ENCODE measurements around the gene BHLHE40. TPM values are rescaled to one million over a fixed set of nuclear protein-coding genes. Genes with fewer than 3 reads are reported as not detected.

Gene BHLHE40
- total RNA-seq = 26.8 TPM
- long read RNA-seq, transcript BHLHE40-201 (5 exons, 3,473 nt) = major isoform, 14 of 31 reads
- long read RNA-seq, partial matches to known transcripts = 17 of 31 reads
- long read RNA-seq, other reads (novel, unspliced or antisense) = 0 of 31 reads

DNA sequence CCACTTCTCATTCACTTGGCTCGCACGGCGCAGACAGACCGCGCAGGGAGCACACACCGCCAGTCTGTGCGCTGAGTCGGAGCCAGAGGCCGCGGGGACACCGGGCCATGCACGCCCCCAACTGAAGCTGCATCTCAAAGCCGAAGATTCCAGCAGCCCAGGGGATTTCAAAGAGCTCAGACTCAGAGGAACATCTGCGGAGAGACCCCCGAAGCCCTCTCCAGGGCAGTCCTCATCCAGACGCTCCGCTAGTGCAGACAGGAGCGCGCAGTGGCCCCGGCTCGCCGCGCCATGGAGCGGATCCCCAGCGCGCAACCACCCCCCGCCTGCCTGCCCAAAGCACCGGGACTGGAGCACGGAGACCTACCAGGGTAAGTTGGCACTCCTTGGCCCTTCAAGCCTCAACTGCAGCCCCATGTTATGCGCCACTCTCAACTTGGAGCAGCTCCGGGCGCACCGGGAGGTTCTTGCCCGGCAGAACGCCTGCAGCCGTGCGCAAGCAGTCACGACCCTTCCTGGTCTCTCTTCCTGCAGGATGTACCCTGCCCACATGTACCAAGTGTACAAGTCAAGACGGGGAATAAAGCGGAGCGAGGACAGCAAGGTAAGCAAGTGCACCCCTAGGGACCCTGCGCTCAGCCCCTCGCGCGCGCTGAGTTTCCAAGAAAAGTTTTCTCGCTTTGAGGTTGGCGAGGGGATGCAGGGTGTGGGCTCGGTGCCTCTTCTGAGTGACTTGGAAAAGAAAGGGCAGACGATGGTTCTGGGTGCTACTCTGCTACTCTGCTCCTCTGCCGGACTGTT is at the start of gene BHLHE40:
Gene BHLHE40 (plus strand): TSS at position 10 of the 801 bp plus-strand sequence. CDS start 282 bp downstream, at position 292.
- ATAC-seq = peak; percentile 47
- DNase-seq = no peak
- intact Hi-C loops (cut with micrococcal nuclease) = loop anchor here (5.0 kb wide), 2 partner anchors 38 to 262 kb away; no protein-coding TSS in a partner anchor

GRCh38 chr3:4930501-4930900 is 48.7 kb upstream of the BHLHE40 start:
- DNase-seq (no peak), ATAC-seq (no peak)
- intact Hi-C loops (cut with micrococcal nuclease) = no loop called here

- intact Hi-C loops (cut with micrococcal nuclease) = no loop called here
- ATAC-seq (no peak), DNase-seq (no peak)
These were observed 45.2 kb upstream of the BHLHE40 start for GRCh38 chr3:4934050-4934449.

- DNase-seq (no peak), ATAC-seq (no peak)
- intact Hi-C loops (cut with micrococcal nuclease) = no loop called here
These were observed 43.9 kb upstream of the BHLHE40 start for GRCh38 chr3:4935347-4935746.

- DNase-seq = no peak
- no peak for ATAC-seq
- intact Hi-C loops (cut with micrococcal nuclease) = no loop called here
These were observed 42.1 kb upstream of the BHLHE40 start for GRCh38 chr3:4936982-4937614.

DNA sequence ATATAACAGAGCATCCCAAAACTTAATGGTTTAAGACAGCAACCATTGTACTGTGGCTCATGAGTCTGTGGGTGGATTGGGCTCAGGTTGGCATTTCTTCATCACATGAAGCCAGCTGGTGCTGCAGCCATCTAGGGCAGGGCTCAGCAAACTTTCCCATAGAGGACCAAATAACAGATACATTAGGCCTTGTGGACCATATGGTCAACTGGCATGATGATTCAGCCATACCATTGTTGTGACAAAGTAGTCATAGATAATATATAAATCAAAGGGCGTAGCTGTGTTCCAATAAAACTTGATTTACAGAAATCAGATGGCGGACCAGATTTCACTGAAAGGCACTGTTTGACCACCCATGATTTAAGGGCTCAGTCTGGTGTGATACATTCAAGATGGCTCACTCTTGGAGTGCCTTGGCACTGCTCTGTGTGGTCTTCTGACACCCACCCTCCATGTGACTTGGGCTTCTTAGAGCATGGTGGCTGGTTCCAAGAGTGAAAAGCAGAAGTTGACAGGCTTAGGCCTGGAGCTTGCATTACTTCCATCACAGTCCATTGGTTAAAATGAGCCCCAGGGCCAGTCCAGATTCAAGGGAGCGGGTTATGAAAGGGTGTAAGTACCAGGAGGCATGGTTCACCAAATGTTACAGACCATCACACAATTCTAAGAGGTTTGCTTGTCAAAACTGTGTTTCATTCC is 40.8 kb upstream of the BHLHE40 start:
- DNase-seq (no peak), ATAC-seq (no peak)
- intact Hi-C loops (cut with micrococcal nuclease) = no loop called here

DNA sequence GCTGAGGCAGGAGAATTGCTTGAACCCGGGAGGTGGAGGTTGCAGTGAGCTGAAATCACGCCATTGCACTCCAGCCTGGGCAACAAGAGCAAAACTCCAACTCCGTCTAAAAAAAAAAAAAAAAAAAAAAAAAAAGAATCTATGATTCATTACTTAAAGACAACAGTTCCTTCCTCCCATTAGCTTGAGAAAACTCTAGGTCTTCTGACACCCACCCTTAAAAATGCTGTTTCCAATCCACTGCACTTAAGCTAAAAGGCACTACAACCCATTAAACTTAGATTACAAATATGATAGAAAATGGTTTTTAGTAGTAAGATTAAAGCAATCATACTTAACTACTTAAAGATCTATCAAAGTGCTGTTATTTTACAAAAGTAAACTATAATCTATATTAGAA is 40.0 kb upstream of the BHLHE40 start:
- DNase-seq (no peak), ATAC-seq (no peak)
- intact Hi-C loops (cut with micrococcal nuclease) = no loop called here

- intact Hi-C loops (cut with micrococcal nuclease) = no loop called here
- DNase-seq (no peak), ATAC-seq (no peak)
These were observed 38.3 kb upstream of the BHLHE40 start for GRCh38 chr3:4940985-4941384.

DNA sequence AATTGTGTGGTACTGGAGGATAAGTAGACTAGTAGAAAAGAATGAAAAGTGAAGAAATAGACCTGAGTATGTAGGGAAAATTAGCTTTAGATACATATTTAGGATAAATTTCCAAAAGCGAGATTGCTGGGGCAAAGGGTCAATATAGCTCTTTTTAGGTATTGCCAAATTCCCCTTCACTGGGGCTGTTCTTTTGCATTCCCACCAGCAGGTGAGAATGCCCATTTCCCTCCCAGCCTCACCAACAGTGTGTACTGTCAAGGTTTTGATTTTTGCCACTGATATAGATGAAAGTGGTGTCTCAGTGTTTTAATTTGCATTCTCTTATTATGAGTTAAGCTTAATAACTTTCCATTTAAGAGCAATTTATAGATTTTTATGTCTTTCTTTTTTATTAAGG is 35.7 kb upstream of the BHLHE40 start:
- ATAC-seq (no peak), DNase-seq (no peak)
- intact Hi-C loops (cut with micrococcal nuclease) = no loop called here

- ATAC-seq (no peak), DNase-seq (no peak)
- intact Hi-C loops (cut with micrococcal nuclease) = no loop called here
These were observed 33.9 kb upstream of the BHLHE40 start for GRCh38 chr3:4945324-4945723.

GRCh38 chr3:4947028-4947427 is 32.2 kb upstream of the BHLHE40 start:
- intact Hi-C loops (cut with micrococcal nuclease) = no loop called here
- ATAC-seq (no peak), DNase-seq (no peak)

DNA sequence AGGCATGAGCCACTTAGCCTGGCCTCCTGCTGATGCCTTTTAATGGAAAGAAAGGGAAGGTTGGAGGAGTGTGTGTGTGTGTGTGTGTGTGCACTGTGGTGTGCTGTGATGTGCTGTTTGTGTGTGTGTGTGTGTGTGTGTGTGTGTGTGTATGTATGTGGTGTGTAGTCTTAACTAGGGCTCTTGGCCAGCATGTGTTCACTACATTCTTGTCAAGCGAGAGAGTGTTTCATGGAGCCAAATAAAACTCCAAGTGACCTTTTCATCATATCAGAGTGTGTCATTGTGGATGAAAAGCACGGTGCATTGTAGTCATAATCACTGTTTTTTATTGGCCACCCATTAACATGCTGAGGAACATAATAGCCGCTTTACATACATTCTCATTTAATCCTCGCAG is 30.8 kb upstream of the BHLHE40 start:
- ATAC-seq (peak; percentile 78), DNase-seq (no peak)
- intact Hi-C loops (cut with micrococcal nuclease) = no loop called here

- DNase-seq = no peak
- intact Hi-C loops (cut with micrococcal nuclease) = no loop called here
- ATAC-seq = peak; percentile 24
These were observed 30.2 kb upstream of the BHLHE40 start for GRCh38 chr3:4949004-4949403.

DNA sequence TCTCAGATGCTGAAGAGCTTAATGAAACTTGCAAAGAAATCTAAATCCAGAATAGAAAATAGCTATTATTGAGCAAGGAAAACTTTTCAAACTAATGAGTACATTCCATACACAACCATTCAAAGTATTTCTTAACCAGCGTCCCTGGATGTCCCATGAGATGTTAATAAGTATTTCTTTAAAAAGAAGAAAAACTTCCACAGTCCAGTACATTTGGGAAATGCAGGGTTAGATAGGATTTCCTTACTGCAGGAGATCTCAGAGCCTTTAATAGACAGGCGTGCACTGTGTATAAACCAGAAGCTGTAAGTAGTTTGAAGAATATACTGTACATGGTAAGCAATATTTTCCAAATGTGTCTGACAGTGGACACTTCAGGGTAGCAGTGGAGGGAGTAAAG is 29.6 kb upstream of the BHLHE40 start:
- intact Hi-C loops (cut with micrococcal nuclease) = no loop called here
- DNase-seq = no peak
- peak; percentile 51 for ATAC-seq

- ATAC-seq (peak; percentile 72), DNase-seq (peak; percentile 36)
- intact Hi-C loops (cut with micrococcal nuclease) = no loop called here
These were observed 28.9 kb upstream of the BHLHE40 start for GRCh38 chr3:4950351-4950784.

GRCh38 chr3:4950948-4951347 is 28.3 kb upstream of the BHLHE40 start:
- ATAC-seq (no peak), DNase-seq (no peak)
- intact Hi-C loops (cut with micrococcal nuclease) = no loop called here

- intact Hi-C loops (cut with micrococcal nuclease) = no loop called here
- no peak for DNase-seq
- ATAC-seq = no peak
These were observed 26.1 kb upstream of the BHLHE40 start for GRCh38 chr3:4953119-4953518.

DNA sequence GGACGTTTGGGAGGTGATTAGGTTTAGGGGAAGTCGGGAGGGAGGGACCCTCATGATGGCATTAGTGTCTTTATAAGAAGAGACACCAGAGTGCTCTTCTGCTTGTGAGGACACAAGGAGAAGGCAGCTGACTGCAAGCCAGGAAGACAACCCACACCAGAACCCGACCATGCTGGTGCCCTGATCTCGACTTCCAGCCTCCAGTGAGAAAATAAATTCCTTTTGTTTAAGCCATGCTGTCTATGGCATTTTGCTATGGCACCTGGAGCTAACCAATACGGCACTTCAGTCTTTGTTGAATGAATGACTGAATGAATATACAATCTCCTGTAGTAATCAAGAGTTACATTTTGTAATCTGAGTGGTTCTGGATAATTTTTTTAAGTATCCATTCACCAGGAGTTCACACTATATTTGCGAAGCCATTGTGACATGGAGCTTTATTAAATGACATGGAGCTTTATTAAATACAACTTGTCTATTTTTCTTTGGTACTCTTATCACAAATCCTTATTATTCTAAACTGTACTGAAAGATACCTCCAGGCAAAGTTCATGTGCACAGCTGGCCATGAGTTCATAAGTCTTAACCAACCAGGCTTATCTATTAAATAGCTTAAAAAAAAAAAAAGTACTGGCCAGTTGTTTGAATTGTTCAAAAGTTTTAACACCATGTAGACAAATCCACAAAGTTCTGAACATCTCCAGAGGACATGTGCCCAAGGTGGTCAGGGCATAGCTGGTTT is 24.8 kb upstream of the BHLHE40 start:
- ATAC-seq = no peak
- intact Hi-C loops (cut with micrococcal nuclease) = no loop called here
- DNase-seq = no peak

DNA sequence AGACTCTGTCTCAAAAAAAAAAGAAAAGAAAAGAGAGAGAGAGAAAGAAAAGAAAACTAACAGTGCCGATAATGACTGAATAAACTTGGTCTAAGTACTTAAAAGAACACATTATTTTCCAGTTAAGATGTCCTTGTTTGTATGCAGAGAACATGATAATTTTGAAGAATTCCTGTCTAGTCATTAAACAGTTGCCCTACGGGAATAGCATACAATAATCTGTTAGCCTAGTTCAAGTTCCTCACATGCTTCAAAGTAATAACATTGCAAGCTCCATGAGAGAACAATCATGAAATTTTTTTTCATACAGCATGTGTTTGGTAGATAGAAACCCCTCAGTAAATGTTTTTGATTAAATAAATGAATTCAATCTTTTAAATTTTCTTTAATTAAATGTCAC is 23.1 kb upstream of the BHLHE40 start:
- no peak for ATAC-seq
- intact Hi-C loops (cut with micrococcal nuclease) = no loop called here
- no peak for DNase-seq

Measured in left ventricle myocardium superior (tissue), 1 donor.